Measurements from ENCODE around the gene GNPDA1. TPM values are rescaled to one million over a fixed set of nuclear protein-coding genes. Genes with fewer than 3 reads are reported as not detected.

The GNPDA1 gene
- total and polyA plus RNA-seq, 2 of the 8 experiments (the other 6 are each of a cell fraction or from before 2014, with no cell fraction given), result 33.0 to 94.3 TPM

Other genes with a start within 250 kb of the GNPDA1 start
- 101 and 106 TPM in 2 replicates for gene PCDH1, start 134.6 kb downstream of the GNPDA1 start, total RNA-seq (2021; fragmentation: NEBNext Ultra II Directional; extraction: Animal tissue kit (Norgen Biotek cat#: 25700))
- gene PCDH1, start 134.6 kb downstream of the GNPDA1 start, polyA plus RNA-seq (2011; rRNA removed), result 102 and 120 TPM in 2 replicates
- gene DELE1, start 89.2 kb downstream of the GNPDA1 start, total RNA-seq (2021; fragmentation: NEBNext Ultra II Directional; extraction: Animal tissue kit (Norgen Biotek cat#: 25700)), result 59.6 and 61.4 TPM in 2 replicates
- 114 and 132 TPM in 2 replicates for gene DELE1, start 89.2 kb downstream of the GNPDA1 start, polyA plus RNA-seq (2011; rRNA removed)
- 0.17 and 0.21 TPM in 2 replicates for gene PCDH12, start 54.8 kb downstream of the GNPDA1 start, total RNA-seq (2021; fragmentation: NEBNext Ultra II Directional; extraction: Animal tissue kit (Norgen Biotek cat#: 25700))
- gene PCDH12, start 54.8 kb downstream of the GNPDA1 start, polyA plus RNA-seq (2011; rRNA removed), result 0.05 and 0.06 TPM in 2 replicates
- gene RNF14, start 43.9 kb downstream of the GNPDA1 start, total RNA-seq (2021; fragmentation: NEBNext Ultra II Directional; extraction: Animal tissue kit (Norgen Biotek cat#: 25700)), result 19.6 and 20.2 TPM in 2 replicates
- gene RNF14, start 43.9 kb downstream of the GNPDA1 start, polyA plus RNA-seq (2011; rRNA removed), result 4.4 and 4.7 TPM in 2 replicates
- gene NDFIP1, start 95.8 kb upstream of the GNPDA1 start, total RNA-seq (2021; fragmentation: NEBNext Ultra II Directional; extraction: Animal tissue kit (Norgen Biotek cat#: 25700)), result 26.1 and 27.1 TPM in 2 replicates
- gene NDFIP1, start 95.8 kb upstream of the GNPDA1 start, polyA plus RNA-seq (2011; rRNA removed), result 8.8 and 10.4 TPM in 2 replicates

All from H1 (cell line).